ENCODE data around the gene ITGB2.

The ITGB2 gene

DNA sequence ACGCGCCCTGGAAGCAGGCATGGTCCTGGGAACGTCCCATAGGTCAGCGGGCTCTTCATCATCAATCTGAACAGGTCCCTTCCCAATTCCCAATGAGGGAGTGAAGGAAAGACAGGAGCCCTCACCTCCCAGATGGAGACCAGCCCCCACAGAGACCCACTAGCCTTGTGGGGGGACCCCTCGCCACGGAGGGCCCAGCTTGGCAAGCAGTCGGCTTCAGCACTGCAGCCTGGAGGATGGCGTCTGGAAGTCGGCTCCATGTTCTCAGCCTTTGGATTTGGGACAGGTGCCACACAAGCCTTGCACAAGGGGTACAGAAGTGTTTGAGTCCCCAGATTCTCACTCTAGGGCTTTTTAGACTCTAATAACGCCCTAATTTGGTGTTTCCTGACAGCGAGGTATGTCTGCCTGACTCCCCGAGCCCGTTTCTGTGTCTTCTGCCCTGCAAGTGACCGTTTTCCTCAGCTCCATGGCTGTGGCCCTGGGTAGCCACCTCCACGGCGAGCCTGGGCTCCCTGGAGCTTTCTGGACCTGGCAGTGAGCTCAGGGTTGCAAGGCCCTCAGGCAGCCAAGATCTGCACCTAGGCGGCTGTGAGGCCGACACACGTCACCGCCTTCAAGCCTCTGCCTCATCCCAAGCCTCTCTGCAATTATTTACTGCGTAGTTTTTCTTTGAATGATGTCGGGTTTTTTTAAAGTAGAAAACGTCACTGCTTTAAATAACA lies 77.8 kb downstream of the ITGB2 start:
- DNase-seq, result no peak

DNA sequence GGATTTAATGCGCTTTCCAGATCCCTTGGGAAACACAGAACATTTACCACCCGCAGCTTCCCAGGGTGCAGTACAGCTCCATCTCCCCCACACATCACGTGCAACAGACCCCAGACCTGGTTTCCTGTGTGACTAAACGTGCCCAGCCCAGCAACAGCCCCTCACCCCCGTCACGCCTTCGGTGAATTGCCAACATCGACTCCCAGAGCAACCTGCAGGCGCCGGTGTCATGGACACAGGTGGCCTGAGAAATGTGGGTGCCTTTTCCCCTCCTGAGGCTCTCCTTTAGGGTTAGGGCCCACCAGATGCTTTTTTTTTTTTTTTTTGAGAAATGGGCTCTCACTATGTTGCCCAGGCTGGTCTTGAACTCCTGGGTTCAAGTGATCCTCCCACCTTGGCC lies 78.6 kb downstream of the ITGB2 start:
- DNase-seq, result no peak

DNA sequence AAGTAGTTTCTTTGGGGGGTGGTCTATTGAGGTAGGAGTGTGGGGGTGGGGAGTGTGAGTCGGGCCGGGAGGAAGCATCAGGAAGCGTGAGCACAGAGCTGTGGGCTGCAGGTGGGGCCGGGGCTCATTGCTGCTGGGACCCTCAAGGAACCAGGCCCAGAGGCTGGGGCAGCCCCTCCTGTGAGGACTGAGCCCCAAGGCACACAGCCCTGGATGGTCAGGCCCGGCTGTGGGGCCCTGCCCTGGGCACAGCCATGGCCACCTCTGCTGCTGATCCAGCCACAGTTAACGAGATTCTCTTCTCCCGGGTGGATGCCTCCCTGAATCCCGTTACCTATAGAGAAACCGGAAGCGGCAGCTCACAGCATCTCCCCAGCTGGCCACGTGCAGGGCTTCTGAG lies 79.9 kb downstream of the ITGB2 start:
- no peak for DNase-seq

DNA sequence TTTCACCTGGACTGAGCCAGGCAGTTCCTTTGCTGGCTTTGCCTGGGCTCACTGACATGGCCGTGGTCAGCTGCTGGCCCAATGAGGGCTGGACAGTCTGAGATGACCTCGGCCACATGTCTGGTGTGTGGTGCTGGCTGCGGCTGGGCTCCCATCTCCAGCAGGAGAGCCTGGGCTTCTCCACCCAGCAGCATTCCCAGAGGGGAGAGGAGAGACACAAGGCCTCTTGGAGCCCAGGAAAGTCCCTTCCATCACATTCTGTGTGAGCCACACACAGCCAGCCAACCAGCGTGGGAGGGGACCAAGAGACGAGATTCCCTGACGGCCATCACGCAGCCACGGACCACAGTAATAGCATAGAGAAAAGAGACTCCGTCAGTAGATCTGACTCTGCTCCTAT lies 81.7 kb downstream of the ITGB2 start:
- DNase-seq, result no peak

DNA sequence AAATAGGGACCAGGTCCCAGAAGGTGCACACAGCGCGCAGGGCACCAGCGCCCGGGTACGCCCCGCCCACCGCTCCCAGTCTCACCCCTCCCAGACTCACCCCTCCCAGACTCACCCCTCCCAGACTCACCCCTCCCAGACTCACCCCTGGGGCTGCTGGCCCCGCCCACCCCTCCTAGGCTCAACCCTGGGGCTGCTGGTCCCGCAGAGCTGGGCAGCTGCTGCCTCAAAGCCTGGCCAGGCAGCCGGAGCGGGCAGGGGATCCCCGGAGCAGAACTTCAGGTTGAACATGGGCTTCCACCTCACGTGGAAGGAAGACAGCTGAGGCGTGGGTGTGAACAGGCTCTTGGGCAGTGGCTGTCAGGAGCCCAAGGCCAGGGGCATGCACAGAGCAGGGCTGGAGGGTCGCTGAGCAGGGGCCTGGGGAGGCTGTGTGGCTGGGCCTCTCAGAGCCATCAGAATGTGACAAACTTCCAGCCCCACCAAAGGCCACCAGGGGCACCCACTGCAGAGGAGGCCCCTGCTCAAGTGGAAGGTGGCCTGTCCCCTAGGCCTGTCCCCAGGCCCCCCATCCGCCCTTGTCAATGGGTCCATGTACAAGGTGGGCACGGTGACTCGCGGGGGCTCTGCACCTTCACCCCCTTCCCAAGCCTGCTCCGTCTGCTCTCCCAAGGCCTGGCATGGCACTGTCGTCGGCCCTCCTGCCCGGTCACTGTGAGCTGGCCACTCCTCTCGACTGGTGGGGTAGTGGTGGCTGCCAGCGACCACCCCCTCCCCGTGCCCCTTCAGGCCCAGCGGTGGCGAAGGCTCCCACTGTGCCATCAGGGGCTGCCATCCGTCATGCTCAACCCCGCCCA lies 82.4 kb downstream of the ITGB2 start:
- DNase-seq, result peak; percentile 58

DNA sequence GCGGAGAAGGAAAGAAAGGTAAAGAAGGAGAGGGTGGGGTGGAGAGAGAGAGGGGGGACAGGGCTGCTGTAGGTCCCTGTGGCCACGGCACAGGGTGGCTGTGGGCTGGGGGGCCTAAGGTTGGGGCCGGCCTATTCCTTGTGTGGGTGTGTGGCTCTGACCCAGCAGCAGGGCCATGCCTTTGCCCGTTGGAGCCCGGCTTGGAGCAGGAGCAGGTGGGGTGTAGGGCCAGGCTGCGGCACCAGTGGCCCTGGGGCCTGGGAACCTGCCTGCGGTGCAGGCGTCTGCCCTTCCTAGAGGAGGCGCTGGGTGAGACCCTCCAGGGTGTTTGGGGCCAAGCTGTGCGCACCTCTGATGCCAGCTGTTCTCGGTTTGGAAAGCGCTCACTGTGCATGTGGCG lies 83.2 kb downstream of the ITGB2 start:
- no peak for DNase-seq

DNA sequence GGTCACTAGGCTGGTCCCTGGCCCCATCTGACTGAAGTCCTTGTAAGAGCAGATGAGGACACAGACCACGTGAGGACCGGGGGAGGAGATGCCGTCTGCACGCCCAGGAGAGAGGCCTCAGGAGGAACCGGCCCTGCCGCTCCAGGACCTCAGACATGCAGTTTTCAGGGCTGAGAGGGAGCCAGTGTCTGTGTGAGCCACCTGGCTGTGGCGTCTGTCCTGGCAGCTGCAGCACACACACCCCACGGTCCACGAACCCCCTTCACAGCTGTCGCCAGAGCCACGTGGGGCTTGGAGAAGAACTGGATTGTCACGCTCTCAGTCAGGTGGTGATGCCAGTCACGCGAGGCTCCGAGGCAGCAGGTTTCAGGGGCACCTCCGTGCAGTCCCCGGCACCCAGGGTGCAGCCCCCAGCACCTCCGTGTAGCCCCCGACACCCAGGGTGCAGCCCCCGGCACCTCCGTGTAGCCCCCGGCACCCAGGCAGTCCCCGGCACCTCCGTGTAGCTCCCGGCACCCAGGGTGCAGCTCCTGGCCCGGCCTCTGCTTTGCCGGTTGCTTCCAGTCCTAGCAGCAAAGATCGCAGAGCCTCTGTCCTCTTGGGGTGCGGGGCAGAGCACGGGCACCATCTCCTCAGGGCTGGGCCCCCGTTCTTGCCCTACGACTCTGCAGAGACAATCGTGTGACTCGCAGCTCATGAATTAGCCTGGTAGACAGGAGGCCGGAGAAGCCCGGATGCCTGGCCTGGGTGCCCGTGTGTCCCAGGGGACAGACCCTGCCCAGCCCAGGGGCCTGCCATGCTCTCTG lies 83.8 kb downstream of the ITGB2 start:
- DNase-seq, result peak; percentile 71

DNA sequence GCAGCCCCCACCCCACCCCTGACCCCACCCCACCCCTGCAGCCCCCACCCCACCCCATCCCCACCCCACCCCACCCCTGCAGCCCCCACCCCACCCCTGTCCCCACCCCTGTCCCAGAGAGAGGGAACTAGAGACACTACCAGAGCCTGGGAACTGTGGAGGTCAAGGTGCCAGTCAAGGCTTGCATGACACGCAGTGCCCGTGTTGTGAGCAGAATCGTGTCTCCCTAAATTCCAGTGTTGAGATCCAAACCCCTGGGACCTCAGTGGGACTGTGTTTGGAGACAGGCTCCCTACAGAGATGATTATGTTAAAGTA lies 84.4 kb downstream of the ITGB2 start:
- no peak for DNase-seq
